Lung microvascular endothelial cell (primary cell): ENCODE measurements around the gene ARAP2. TPM values are rescaled to one million over a fixed set of nuclear protein-coding genes. Genes with fewer than 3 reads are reported as not detected.

Experiments
- DNase-seq, 2 donors: peaks; one replicate each; pipeline versions ENCODE4 v3.0.0 to v3.0.0-alpha.2; 2010; ENCODE audit warnings: low read depth in 2 of 2
- total RNA-seq: library from RNA; depleted of rRNA; stranded (reverse); fragments of >200 nt; gene quantifications from 2 replicates; pipeline ENCODE4 v1.2.1, GENCODE V29; 2014

The ARAP2 gene
- total RNA-seq, 1 donor from 2014 or later: 0.40 TPM

DNA sequence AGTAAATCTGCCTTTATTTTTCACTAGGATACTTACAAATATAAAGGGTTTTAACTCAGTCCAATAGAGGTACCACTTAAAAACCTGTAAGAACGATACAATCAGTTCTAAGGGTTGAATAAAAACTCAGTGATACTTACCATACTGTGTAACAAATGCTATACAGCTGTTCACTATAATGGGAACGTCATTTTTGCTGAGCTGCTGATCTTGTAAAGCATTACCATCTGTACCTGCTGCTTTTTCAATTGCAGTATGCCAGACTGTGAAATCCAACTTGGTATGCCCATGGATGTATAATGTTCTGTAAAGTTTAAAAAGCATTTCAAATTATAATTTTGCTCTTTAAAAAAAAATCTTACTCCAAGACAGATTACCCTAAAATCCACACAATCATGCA is 111.2 kb downstream of the ARAP2 start:
- no peak for DNase-seq

DNA sequence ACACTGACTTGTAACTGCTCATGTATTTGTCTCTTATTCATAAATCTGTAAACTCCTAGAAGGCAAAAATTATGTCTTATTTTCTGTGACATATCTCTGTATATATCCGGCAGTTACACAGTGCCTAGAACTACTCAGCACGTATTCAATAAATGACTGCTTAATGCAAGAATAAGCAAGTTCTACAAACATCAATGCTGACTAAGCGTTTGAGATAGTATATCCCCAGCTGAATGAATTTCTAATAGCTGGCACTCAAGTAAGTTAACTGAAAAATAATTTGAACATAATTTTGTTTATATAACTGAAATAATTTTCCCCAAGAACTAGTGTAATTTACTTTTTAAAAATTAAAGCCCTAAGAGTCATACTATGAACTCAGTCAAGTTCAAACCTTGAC is 113.7 kb downstream of the ARAP2 start:
- no peak for DNase-seq

DNA sequence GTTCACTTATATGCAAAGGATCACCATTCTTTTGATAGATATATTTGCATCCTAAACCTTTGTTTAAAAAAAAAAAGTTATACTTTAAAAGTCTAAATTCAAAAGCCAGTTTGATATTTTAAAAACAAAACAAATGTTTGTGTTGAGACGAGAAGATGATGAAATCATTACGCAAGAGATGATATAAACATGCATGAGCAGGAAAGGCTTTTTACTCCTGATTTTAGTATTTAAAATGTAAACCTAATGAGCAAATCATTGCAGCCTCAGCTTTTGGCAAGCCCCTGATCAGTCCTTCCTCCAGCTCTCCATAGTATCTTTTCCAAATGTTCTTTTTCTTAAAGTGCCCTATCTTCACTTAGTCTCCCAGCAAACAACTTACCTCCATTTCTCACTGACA is 115.6 kb downstream of the ARAP2 start:
- DNase-seq: no peak

DNA sequence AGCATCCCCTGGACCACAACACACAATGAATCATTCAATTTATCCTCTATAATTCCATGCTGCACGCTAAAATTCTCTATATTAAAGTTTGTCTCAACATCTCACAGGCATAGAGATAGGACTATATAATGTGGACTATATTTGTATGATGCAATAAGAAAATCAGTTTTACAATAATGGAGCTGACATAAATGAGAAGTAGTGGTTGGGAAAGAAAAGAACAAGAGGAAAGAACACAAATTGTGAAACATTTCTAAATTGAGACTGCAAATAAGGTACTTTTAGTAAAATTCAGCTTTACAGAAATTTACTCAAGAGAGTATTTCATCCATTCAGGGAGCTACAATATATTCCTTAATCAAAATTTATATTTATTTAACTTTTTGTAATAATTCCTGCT is 120.4 kb downstream of the ARAP2 start:
- DNase-seq: no peak

DNA sequence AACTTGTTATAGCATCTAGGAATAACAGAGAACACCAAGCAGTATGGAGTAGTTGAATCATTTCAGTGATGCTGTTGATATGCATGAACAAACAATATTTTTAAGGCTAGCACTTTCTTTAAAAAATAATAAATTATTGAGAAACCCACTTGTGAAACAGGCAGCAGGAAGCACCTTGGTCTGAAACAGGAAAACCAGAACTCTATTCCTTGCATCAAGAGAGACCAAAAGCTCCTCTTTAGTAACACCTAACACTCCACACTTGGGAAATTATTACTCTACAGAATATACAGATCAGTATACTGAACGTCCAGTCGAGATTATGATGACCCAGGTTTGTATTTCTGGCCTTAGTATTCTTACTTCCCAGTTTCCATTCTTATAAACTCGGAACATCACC is 129.0 kb downstream of the ARAP2 start:
- no peak for DNase-seq

DNA sequence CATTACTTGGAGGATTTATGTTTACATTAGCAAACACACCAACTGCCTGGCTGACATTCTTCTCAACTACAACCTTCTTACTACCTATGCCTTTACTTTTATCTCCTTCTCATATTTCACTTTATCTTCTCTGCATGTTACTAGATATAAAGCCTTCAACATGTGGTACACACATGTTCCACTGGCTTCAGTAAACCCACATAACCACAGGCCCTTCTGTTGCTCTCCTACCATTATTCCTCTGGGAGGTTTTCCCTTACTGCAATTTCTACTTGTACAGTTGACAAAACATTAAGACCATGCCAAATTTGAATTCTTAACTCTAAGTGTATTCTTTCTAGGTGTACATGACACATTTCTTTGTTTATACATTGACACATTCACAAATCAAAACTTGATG is 133.1 kb downstream of the ARAP2 start:
- DNase-seq: no peak

DNA sequence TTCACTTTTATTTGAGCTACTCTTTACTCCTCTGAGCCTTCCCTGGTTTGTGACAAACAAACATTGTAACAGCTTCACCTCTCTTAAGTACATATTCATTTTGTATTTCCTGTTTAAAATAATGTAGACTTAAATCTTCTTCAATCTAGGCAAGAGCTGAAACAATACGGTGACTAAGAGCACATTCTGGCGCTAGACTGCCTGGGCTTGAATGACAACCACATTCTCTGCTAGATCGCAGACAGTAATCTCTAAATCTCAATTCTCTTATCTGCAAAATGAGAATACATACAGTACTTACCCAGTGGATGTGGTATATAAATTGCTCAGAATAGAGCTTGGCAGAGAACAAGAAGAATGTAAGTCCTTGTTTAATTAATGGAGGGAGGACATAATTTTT is 144.8 kb downstream of the ARAP2 start:
- DNase-seq: no peak

DNA sequence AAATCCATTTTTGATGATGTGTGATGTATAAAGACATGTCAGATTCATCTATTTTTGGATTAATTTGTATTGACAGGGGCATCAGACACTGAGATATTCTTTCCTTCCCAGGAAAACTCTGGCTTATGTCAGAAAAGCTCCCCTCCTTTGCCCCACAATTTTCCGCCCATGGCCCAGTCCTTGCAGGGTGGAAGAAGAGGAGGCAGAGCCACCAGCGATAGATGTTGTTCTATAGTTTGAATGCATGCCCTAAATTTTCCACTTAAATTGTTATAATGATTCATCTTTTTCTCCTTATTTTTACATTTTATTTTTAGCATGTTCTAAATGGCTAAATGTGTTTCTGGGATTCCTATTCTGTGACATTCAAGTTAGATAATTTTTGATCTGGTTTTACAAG is 149.3 kb downstream of the ARAP2 start:
- DNase-seq: no peak

DNA sequence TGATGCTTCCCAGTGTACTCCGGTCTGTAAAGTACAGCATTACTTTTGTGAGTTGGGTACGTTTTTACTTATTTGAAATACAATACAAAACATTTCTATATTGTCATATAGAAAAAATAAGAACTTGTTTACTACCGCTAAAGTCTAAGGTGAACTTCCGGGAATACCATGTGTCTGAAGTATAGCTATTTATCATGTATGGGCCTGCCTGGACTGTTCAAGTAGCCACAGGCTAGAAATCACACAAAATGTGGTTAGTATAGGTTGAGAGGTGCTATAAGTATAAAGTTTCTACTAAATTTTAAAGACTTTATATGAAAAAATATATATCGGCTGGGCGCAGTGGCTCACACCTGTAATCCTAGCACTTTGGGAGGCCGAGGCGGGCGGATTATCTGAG is 152.3 kb downstream of the ARAP2 start:
- no peak for DNase-seq

DNA sequence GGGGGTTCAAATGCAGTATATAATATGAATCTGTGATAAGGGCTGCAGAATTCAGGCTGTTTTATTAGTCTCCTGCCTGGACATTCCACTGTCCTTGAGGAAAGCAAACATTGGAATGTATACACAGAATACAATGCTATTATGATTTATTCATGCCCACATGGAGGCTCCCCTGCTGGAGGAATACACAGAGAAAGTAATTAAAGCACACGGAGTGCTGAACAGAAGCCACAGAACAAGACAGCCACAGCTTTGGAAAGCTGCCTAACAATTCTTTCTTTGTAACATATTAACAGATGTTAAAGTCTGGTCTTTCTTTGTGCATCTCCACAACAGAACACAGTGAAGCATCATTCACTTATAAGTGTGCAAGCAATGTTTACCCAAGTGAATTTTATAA is 155.8 kb downstream of the ARAP2 start:
- DNase-seq: no peak

DNA sequence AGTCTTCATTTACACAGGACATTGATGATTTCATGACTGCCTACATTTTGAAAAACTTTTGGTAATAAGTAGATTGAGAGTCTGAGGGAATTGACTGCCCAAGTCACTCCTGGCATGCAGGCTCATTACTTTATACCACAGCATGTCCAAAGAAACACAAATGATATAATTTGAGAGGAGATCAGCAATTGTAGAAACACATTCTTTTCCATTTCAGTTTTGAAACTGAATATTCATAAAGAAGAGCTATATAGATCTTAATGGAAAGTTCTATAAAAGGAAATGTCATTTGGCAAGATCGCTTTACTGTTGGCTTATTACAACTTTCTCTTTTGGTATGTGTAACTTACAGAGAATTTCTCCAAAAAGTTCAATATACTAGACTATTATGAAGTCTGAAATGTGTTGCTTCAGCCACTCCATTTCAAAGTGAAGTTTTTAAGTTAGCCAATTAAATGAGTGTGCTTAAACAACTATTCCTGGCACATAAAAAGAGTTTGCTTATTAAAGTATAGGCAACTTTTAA is 158.0 kb downstream of the ARAP2 start:
- no peak for DNase-seq

DNA sequence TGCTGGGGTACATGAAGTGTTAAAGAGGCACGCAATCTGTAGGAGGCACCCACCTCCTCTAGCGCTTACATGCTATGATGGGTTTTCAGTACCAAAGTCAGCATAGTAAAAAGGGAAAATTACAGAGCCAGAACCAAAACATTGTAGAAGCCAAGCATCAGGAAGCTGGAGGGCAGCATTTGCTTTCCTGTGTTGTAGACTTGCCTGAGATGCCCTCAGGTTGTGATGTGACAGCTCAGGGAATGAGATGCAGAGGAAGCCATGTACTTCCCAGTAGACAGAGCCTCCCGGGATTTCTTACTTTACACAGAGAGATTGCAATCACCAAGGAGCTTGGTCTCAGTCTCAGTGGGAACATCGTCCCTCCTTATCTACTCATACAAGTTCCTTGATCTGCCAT is 161.5 kb downstream of the ARAP2 start:
- DNase-seq: no peak

DNA sequence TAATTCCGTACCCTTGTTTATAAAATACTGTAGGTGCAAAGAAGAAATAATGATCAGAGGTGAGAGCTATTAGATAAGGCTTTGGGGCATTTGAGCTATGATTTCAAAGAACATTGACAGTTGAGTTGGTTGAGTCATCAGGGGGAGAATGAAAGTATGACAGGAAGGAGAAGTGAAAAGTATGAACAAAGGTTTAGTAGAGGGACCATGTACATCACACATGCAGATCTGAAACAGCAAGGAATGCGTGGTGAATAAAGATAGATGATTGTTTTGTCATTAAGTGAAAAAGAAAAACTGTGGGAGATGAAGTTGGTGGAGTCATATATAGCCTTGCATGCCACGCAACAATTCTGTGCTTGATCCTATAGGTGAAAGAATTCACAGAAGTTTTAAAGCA is 163.1 kb downstream of the ARAP2 start:
- no peak for DNase-seq

DNA sequence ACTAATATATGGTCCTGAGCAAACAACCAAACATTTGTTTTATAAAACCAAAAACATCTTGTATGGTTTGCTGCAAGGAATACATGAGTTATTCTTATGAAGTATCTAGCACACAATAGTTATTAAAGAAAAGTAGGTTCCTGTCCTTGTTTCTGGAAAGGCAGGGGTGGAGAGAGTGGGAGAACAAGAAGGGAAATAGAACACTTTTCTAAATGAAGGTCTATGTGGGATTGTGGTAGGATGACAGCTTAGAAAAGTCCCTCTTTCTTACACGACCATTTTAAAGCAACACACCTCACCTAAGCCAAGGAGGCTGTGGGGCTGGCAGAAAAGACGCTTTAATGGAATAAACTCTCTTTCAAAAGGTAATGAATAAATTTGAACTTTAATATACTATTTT is 164.6 kb downstream of the ARAP2 start:
- no peak for DNase-seq

DNA sequence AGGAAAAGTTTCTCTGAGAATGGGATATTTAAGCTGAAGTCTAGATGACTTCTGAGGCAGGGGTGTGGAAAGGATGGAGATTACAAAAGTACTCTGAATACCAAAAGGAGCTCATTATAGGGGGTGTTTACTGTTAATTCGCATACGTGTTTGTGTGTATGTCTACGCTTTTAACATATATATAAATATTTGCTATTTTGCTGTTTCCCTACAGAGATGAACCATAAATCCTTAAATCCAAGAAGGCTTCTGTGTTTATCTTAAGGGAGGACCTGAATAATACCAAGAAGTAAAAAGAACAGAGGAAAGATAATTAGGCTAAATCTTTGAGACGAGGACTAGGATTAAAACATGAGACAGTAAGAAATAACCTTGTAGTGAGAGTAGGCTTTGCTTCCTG is 166.0 kb downstream of the ARAP2 start:
- no peak for DNase-seq

DNA sequence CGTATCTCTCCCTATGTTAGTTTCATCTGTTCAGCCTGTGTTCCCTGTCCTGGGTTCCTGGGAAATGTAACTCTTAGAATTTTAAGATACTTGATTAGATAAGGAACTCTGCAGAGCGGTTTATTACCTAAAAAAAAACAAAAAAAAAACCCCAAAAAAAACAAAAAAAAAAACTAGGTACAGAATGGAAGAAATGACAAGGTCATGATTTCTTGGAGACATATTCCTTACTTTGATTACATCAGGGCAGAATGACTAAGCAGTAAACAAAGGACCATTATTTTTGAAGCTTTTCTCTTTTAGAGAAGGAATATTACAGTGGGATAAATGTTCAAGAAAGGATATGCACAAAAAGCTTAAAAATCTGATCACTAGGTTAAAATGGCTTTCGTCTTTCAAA is 171.8 kb downstream of the ARAP2 start:
- DNase-seq: no peak

DNA sequence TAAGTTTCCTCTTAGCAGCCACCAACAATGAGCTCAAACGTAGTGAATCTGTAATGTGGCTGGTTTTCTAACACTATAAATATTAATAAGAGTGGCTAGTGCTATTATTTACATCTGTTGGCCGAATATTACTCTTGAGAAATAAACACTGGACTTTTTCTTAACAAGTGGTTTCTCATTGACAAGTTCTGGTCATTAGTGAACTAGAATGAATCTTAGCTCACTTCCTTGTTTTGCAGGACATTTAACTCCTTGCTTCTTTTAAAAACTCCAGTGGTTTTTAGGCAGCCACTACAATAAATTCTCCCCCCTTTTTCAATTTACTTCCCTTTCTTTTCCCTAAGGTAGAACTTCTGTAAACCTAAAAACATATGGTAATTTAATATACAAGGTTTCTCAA is 177.2 kb downstream of the ARAP2 start:
- DNase-seq: no peak

DNA sequence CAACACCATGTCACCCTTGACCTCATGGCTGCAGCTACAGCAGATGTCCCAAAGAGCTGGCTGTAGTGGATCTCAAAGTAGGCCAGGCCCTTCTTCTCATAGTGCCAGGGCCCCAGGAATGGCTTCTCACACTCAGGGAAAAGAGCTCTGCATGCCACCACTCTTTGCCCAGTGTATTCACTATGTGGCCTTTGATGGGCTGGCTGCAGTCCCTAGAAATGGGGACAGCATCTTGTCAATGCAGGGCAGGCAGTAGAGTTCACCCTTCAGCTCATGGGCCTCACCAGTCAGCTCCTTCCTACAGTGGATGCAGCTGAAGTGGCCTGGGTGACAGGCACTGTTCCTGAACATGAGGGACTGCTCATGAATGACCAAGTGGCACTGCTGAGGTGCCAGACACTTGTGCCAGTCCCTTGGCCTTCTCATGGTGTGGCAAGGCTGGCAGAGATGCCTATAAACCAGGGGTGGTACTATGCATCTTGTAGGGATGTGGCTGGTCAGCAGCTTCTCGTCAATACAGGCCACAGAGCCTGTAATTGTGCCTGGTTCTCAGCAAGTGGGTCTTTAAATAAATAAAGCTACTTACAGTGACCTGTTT is 178.9 kb downstream of the ARAP2 start:
- DNase-seq: no peak

DNA sequence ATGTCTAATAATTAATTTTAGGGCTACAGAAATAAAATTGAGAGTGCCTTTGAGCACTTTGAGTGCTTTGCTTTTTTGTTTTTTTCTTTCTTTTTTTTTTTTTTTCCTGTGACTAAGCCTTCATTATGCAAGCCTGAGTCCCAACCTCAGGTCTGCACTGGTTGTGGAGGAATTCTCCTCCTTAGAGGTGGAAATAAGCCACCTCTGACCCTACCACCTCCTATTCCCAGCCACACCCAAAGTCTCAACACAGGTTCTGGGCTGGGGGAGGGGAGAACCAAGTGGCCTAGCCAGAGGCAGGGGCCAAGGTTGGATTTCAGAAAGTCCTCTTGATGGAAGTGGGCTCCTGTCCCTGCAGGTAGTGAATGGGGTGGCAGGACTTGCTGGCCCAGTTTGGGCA is 180.2 kb downstream of the ARAP2 start:
- DNase-seq: no peak

DNA sequence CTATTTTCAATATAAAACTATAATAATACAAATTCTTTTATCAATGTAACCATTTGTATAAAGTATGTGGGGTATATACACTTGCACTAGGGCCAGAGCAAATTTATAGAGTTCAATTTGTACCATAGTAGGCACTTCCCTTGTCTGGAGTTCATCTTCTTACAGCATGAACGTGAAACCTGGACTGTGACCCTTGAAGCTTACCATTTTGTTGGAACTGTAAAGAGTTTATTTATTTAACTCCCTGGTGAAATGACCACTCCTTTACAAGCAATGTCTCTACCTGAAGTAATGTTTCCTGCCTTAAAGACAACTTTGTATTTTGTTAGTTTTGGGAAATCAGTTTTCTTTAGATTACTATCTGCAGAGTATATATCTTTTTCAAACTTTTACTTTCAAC is 188.2 kb downstream of the ARAP2 start:
- no peak for DNase-seq

DNA sequence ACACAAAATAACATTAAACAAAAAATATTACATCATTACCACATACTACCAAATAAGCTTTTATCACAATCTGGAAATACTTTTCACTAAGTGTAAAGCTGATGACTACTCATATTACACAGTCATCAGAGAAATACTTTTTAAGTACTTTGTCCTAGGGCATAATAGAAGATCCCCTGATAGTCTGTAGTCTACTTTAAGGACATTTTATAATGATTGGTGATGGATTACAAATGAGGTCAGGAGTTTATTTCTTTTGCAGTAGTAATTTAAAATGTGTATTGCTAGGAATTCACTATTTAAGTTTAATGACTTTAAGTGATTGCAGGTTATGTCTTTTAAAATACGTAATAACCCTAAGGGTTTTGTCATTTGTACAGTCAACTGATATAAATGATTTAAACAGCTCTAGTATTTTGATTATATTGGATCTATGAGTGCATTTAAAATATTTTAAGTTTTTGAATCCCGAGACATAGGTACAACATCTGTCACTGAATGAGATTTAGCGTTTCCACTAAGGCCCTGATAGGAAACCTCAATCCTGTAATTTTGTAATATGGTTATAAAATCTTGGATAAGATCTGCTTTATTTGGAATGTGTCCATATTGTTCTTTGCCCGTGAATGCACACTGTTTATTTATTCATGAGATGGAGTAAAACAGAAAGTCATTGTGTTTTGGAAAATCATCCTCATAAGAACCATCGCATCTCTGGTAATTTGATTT is 189.5 kb downstream of the ARAP2 start:
- no peak for DNase-seq

DNA sequence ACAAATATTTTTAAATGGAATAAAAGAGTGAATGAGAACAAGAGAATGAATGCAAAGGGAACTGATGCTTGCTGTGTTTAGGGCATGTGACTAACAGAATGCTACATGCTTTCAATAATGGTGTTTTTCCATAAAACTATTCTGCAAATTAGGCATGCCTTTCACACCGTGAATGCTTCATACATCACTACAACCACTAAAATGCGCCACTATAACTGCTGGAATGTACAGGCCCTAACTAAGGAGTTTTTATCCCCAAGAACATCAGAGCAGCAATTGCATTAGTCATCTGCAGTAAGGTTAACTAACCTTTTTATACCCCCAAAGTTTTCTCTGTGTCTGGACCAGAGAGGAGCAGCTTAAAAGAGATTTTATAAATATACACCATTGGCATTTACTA is 190.4 kb downstream of the ARAP2 start:
- DNase-seq: no peak

DNA sequence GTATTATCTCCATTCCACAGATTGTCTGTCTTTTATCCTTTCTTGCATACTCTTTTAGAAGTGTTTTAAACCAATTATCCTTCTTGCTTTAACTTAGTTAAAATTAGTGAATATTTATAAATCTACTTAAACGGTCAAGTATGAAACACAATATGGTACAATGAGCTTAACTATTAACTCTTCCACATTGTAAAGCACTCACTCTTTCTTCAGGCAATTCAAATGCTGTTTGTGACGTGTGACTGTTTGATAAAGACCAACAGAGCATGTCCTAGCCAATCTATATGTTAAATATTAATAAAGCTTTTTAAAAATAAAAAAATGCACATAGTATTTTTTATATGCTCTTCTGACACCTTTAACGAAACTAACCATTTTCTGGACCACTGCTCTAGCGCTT is 192.7 kb downstream of the ARAP2 start:
- no peak for DNase-seq

DNA sequence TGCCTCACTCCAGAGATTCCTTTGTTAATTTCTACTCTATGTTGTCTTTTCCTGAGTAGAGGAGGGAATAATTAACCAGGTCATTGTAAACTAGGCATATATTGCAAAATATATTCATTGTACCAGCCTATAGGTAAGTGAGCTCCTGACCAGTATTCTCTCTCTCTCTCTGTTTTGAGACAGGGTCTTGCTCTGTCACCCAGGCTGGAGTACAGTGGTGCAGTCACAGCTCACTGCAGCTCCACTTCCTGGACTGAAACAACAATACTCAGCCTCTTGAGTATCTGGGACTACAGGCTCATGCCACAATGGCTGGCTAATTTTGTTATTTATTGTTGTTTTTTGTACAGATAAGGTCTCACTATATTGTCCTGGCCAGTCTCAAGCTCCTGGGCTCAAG is 198.3 kb downstream of the ARAP2 start:
- DNase-seq: no peak
